Muscle of leg (tissue), 16 donors: ENCODE data around the gene B4GALT1. TPM values are rescaled to one million over a fixed set of nuclear protein-coding genes. Genes with fewer than 3 reads are reported as not detected.

Experiments
- DNase-seq: peaks from one replicate; pipeline ENCODE4 v3.0.0; 2013
- H3K27ac ChIP-seq: one replicate; pipeline ENCODE4 v1.5.1; 2013; ENCODE audit warnings: mild to moderate bottlenecking, low read length, control low read depth
- H3K27me3 ChIP-seq: one replicate; pipeline ENCODE4 v1.6.1; 2013; ENCODE audit warnings: low read length; ENCODE audit not compliant: control insufficient read depth, insufficient read depth
- H3K36me3 ChIP-seq: one replicate; pipeline ENCODE4 v1.6.1; 2013; ENCODE audit warnings: low read length; ENCODE audit not compliant: control insufficient read depth, insufficient read depth
- H3K4me1 ChIP-seq: one replicate; pipeline ENCODE4 v1.6.1; 2013; ENCODE audit warnings: low read length; ENCODE audit not compliant: control insufficient read depth, insufficient read depth
- H3K4me3 ChIP-seq: one replicate; pipeline ENCODE4 v1.5.1; 2013; ENCODE audit warnings: low read length, control low read depth
- H3K9me3 ChIP-seq: replicated peaks from 2 replicates; pipeline ENCODE4 v1.6.1; 2013; ENCODE audit warnings: low read depth, low read length; ENCODE audit not compliant: control insufficient read depth
- WGBS: methylation state at CpG from one replicate; pipeline ENCODE4 v1.1.5; 2013; ENCODE audit warnings: missing lambda C conversion rate; ENCODE audit not compliant: insufficient coverage; 5-methylcytosine and 5-hydroxymethylcytosine counted together
- long read RNA-seq, 11 donors: transcript quantifications; one replicate each; lab custom pipeline, GENCODE V29; 2026
- polyA plus RNA-seq, 8 donors: library from polyadenylated mRNA; unstranded; fragments of 120-200 nt; gene quantifications; one replicate each; pipeline versions ENCODE4 v1.2.1 to v1.2.3, GENCODE V29; 2013; ENCODE audit warnings: inconsistent platforms in 1 of 8, low replicate concordance in 1 of 8; ENCODE audit not compliant: insufficient read length in 8 of 8, insufficient read depth in 1 of 8
- total RNA-seq: library from RNA; stranded (reverse); fragments of 120-200 nt; gene quantifications from one replicate; pipeline ENCODE4 v1.2.4, GENCODE V29; 2013

Gene B4GALT1
- total RNA-seq, result 14.6 TPM
- polyA plus RNA-seq, result 10 to 100 TPM; 32.0 to 62.7 (median 45.1) TPM
- long read RNA-seq, donor 1, full-length matches to known transcripts, result 5 of 5 reads
- long read RNA-seq, donor 1, partial matches to known transcripts, result 0 of 5 reads
- long read RNA-seq, donor 1, other reads (novel, unspliced or antisense), result 0 of 5 reads
- long read RNA-seq, donor 2, full-length matches to known transcripts, result 1 of 15 reads
- long read RNA-seq, donor 2, partial matches to known transcripts, result 14 of 15 reads
- long read RNA-seq, donor 2, other reads (novel, unspliced or antisense), result 0 of 15 reads
- long read RNA-seq, donor 3, full-length matches to known transcripts, result 10 of 10 reads
- long read RNA-seq, donor 3, partial matches to known transcripts, result 0 of 10 reads
- long read RNA-seq, donor 3, other reads (novel, unspliced or antisense), result 0 of 10 reads
- long read RNA-seq, donor 4, full-length matches to known transcripts, result 9 of 15 reads
- long read RNA-seq, donor 4, partial matches to known transcripts, result 6 of 15 reads
- long read RNA-seq, donor 4, other reads (novel, unspliced or antisense), result 0 of 15 reads
- long read RNA-seq, donor 5, full-length matches to known transcripts, result 27 of 34 reads
- long read RNA-seq, donor 5, partial matches to known transcripts, result 7 of 34 reads
- long read RNA-seq, donor 5, other reads (novel, unspliced or antisense), result 0 of 34 reads
- long read RNA-seq, donor 6, full-length matches to known transcripts, result 9 of 9 reads
- long read RNA-seq, donor 6, partial matches to known transcripts, result 0 of 9 reads
- long read RNA-seq, donor 6, other reads (novel, unspliced or antisense), result 0 of 9 reads
- long read RNA-seq, donor 7, full-length matches to known transcripts, result 23 of 30 reads
- long read RNA-seq, donor 7, partial matches to known transcripts, result 7 of 30 reads
- long read RNA-seq, donor 7, other reads (novel, unspliced or antisense), result 0 of 30 reads
- long read RNA-seq, donor 8, full-length matches to known transcripts, result 12 of 12 reads
- long read RNA-seq, donor 8, partial matches to known transcripts, result 0 of 12 reads
- long read RNA-seq, donor 8, other reads (novel, unspliced or antisense), result 0 of 12 reads
- long read RNA-seq, donor 9, full-length matches to known transcripts, result 6 of 12 reads
- long read RNA-seq, donor 9, partial matches to known transcripts, result 6 of 12 reads
- long read RNA-seq, donor 9, other reads (novel, unspliced or antisense), result 0 of 12 reads
- long read RNA-seq, donor 10, full-length matches to known transcripts, result 23 of 30 reads
- long read RNA-seq, donor 10, partial matches to known transcripts, result 7 of 30 reads
- long read RNA-seq, donor 10, other reads (novel, unspliced or antisense), result 0 of 30 reads
- long read RNA-seq, donor 11, full-length matches to known transcripts, result 17 of 17 reads
- long read RNA-seq, donor 11, partial matches to known transcripts, result 0 of 17 reads
- long read RNA-seq, donor 11, other reads (novel, unspliced or antisense), result 0 of 17 reads

GRCh38 chr9:33167084-33167971, at the start of gene B4GALT1:
Gene B4GALT1, minus strand, starts transcription at chr9:33167336. Its CDS starts 167 bp downstream, at chr9:33167169.
- DNase-seq, result peak; percentile 97
- H3K4me1 ChIP-seq, result peaks cover 62% of the 10 kb centered on the region
- H3K27me3 ChIP-seq, result no peaks in the 10 kb centered on the region
- no peaks in the 10 kb centered on the region for H3K36me3 ChIP-seq
- 0% methylated on average over 78 of the region's 101 CpGs for WGBS
- H3K27ac ChIP-seq, result peak within 1 kb of the TSS; percentile 93
- peak within 1 kb of the TSS; percentile 95 for H3K4me3 ChIP-seq
- H3K9me3 ChIP-seq, result no peaks in the 10 kb centered on the region

GRCh38 chr9:33211695-33212393, 44.7 kb upstream of the B4GALT1 start:
- Histone ChIP-seq H3K27ac (no peak overlapping the region), H3K4me3 (no peak overlapping the region), H3K9me3 (no peaks in the 10 kb centered on the region), H3K4me1 (peaks cover 8% of the 10 kb centered on the region), H3K36me3 (no peaks in the 10 kb centered on the region), H3K27me3 (no peaks in the 10 kb centered on the region)
- DNase-seq, result no peak
- 63% methylated on average over 2 of the region's 3 CpGs for WGBS

DNA sequence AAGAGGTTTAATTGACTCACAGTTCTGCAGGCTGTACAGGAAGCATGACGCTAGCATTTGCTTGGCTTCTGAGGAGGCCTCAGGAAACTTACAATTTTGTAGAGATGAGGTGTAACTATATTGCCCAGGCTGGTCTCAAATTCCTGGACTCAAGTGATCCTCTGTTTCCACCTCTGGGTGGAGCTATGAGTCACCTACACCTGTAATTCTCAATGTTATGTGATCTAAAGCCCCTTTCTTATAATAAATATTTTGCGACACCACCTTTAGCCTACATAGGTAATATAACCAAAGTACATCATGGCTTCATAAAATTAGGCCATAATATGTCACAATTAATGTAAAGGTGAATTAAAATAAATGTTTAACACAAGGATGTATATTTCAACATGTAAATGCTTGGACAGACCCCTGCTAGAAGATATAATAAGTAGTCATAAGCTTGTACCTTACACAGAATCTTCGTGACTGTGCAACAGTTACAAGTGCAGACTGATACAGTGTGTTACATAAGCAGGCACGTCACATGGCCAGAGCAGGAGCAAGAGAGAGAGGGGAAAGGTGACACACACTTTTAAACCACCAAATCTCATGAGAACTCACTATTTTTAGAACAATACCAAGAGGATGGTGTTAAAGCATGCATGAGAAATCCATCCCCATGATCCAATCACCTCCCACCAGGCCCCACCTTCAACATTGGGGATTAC, 43.0 kb upstream of the B4GALT1 start:
- no peak for DNase-seq
- H3K27ac ChIP-seq, result no peak overlapping the region
- H3K36me3 ChIP-seq, result no peaks in the 10 kb centered on the region
- no peaks in the 10 kb centered on the region for H3K9me3 ChIP-seq
- no peaks in the 10 kb centered on the region for H3K27me3 ChIP-seq
- no peak overlapping the region for H3K4me3 ChIP-seq
- H3K4me1 ChIP-seq, result peaks cover 8% of the 10 kb centered on the region
- no CpG with 5 or more reads among the region's 4 CpGs for WGBS

DNA sequence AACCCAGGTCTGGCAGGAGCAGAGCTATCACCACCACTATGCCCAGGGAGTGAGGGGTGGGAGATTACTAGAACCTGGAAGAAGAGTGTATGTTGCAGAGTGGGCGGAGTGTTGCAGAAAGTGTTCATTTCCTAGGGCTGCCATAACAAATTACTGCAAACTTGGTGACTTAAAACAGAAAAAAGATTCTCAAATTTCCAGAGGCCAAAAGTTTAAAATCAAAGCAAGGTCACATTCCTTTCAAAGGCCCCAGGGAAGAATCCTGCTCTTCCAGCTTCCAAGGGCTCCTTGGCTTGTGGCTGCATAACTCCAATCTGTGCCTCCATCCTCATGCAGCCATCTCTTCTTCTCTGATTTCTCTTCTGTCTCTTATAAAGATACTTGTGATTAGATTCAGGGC, 42.3 kb upstream of the B4GALT1 start:
- H3K36me3 ChIP-seq, result no peaks in the 10 kb centered on the region
- no peak overlapping the region for H3K4me3 ChIP-seq
- no peaks in the 10 kb centered on the region for H3K27me3 ChIP-seq
- no peak overlapping the region for H3K27ac ChIP-seq
- WGBS, result no CpG with 5 or more reads among the region's 1 CpG
- no peaks in the 10 kb centered on the region for H3K9me3 ChIP-seq
- DNase-seq, result no peak
- H3K4me1 ChIP-seq, result peaks cover 8% of the 10 kb centered on the region

GRCh38 chr9:33202552-33203201, 35.5 kb upstream of the B4GALT1 start:
- WGBS, result 29% methylated on average over 6 of the region's 11 CpGs
- Histone ChIP-seq H3K27me3 (no peaks in the 10 kb centered on the region), H3K27ac (peak overlapping the region; percentile 60), H3K4me1 (peaks cover 8% of the 10 kb centered on the region), H3K36me3 (no peaks in the 10 kb centered on the region), H3K9me3 (no peaks in the 10 kb centered on the region), H3K4me3 (no peak overlapping the region)
- DNase-seq, result peak; percentile 89

DNA sequence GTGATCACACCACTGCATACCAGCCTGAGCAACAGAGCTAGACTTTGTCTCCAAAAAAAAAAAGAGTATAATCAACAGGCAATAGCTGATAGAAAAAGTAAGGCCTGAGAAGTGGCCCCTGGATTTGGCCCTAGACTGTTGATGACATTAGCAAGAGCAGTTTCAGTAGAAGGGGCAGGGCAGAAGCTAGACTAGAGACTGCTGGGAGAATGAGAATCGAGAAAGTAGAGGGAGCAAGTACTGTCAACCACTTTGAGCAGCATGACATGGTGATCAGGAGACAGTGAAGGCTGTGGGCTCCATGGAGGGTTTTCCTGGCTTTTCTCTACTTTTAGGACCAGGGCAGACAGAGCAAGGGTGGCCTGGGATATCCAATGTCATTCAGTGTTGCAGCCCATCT, 34.9 kb upstream of the B4GALT1 start:
- Histone ChIP-seq H3K27ac (no peak overlapping the region), H3K36me3 (no peaks in the 10 kb centered on the region), H3K27me3 (no peaks in the 10 kb centered on the region), H3K4me3 (no peak overlapping the region), H3K4me1 (peaks cover 8% of the 10 kb centered on the region), H3K9me3 (no peaks in the 10 kb centered on the region)
- 100% methylated on average over 1 of the region's 1 CpG for WGBS
- no peak for DNase-seq

DNA sequence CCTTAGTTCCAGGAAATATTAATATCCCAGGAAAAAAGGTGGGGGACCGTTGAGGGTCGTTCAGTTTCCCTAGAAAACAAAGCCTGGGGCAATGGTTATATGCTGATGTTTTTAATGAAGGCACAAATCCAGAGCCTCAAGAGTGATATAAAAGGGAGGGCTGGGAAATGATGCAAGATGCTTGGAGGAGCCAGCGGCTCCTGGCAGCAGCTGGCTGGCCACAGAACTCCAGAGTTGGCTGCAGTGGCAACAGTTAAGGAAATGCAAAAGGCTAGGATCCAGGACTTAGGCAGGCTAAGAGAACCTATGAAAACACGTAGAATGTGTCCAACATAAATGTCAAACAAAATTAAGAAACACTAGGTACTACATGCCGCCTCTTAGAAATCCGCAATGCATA, 31.0 kb upstream of the B4GALT1 start:
- H3K27ac ChIP-seq, result peak overlapping the region; percentile 76
- H3K27me3 ChIP-seq, result no peaks in the 10 kb centered on the region
- no peaks in the 10 kb centered on the region for H3K9me3 ChIP-seq
- H3K4me3 ChIP-seq, result no peak overlapping the region
- no peaks in the 10 kb centered on the region for H3K36me3 ChIP-seq
- DNase-seq, result peak; percentile 78
- 41% methylated on average over 6 of the region's 6 CpGs for whole genome bisulfite sequencing
- peaks cover 8% of the 10 kb centered on the region for H3K4me1 ChIP-seq
